GM18517 (cell line): ENCODE results near the gene GALNT13.

Experiments used
- ATAC-seq: cut with Tn5 transposase; IDR thresholded peaks from one replicate; pipeline ENCODE4 v1.9.1; 2021; ENCODE audit warnings: mild to moderate bottlenecking, moderate library complexity; ENCODE audit not compliant: unreplicated experiment

GALNT13 gene

DNA sequence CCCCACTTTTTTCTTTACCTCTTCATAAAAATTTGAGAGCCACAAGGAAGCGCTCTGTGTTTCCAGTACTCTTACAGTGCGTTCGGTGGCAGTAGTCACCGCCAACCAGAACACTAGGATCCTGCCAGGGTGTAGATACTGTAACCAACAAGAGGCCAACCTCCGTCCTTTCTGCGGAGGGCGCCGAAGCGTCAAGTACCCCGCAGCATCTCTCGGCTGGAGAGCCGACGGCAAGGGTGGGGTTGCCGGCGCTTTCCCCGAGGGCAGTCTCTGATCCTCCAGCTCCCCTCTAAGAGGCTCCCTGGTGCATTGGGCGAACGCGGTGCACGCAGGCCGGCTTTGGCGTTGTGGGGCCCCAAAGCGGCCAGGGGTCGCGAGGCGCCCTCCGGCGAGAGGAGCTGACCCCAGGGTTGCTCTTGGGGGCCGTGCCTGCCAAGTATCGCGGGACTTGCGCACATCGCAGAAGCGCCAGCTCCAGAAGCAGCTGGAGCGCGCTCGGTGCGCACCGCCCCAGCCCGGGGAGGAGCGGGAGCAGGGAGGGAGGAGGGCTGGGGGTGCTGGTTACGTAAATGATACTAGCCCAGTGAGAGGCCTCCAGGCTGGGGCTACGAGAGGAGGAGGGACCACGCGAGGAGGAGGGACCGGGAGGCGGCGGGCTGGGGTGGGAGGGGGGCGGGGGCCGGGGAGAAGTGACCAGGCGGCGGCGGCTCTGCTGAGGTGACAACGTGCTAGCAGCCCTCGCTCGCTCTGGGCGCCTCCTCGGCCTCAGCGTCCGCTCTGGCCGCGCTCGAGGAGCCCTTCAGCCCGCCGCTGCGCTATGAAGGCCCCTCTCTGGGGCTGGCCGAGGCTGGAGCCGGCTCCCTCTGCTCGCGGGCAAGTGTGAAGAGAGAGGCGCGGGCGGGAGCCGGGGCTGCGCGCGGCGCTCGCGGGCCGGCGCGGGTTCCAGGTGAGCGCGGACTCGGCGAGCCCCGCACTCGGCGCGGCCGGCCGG is at the start of gene GALNT13:
GALNT13 (plus strand) TSS at position 692 of the 991 bp plus-strand sequence.
- ATAC-seq, result no peak

DNA sequence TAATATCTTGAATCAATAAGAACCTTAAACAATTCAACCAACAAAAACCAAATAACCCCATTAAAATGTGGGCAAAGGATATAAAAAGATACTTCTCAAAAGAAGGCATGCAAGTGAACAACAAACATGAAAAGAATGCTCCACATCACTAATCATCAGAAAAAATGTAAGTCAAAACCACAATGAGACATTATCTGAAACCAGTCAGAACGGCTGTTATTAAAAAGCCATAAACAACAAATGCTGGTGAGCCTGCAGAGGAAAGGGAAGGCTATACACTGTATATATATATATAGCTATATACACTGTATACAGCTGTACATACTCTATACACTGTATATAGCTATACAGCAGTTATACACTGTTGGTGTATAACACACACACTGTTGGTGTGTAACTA is 47.8 kb upstream of the GALNT13 start:
- ATAC-seq, result no peak

DNA sequence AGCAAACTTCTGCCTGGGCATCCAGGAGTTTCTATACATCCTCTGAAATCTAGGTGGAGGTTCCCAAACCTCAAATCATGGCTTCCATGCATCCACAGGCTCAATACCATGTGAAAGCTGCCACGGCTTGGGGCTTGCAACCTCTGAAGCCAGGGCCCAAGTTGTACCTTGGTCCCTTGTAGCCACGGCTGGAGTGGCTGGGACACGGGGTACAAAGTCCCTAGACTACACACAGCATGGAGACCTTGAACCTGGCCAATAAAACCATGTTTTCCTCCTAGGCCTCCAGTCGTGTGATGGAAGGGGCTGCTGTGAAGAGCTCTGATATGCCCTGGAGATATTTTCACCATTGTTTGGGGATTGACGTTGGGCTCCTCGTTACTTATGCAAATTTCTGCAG is 43.4 kb upstream of the GALNT13 start:
- no peak for ATAC-seq

DNA sequence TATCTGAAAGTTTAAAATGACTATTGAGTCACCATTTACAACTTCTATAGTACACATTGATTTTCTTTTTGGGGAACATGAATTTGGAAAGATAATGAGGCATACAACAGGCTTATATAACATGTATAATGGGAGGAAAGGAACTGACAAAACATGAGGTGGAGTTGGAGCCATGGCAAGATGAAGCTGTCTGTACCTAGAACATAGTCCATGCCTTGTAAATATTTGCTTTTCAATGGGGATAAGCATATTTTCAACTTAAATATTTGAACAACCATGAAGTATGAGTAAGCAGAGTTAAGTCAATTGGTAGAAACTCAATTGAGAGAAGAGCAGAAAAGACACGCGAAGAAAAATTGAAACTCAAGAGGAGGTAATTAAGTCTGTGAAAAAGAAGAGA is 37.1 kb upstream of the GALNT13 start:
- no peak for ATAC-seq

DNA sequence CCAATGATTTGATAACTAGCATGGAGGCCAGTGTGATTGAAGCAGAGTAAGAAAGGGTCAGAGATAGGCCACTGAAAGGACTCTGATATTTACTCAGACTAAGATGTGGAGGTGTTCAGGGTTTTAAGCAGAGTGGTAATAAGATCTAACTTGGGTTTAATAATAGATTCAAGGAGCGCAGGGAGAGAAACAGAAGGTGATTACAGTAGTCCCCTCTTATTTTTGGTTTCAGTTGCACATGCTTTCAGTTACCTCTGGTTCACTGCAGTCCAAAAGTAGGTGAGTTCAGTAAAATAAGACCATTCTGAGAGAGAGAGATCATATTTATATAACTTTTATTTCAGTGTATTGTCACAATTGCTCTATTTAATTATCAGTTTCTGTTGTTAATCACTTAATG is 13.5 kb upstream of the GALNT13 start:
- ATAC-seq, result no peak

DNA sequence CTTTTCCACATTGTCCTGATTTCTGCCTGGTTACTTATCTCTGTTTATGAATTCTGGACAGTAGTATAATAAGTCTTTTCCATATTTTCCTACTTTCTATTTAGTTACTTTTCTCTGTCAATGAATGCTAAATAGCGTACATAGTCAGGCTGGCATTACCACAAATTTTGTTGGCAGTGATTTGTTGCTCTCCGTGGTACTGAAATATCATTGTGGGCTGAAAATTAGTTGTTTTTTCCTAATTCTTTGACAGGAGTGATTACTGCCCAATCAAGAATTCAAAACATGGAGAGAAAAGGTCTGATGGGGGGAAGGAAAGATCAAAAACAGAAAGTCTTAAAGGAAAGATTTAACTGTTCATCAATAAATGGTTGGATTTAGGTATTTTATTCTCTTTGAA is 7.7 kb upstream of the GALNT13 start:
- no peak for ATAC-seq

DNA sequence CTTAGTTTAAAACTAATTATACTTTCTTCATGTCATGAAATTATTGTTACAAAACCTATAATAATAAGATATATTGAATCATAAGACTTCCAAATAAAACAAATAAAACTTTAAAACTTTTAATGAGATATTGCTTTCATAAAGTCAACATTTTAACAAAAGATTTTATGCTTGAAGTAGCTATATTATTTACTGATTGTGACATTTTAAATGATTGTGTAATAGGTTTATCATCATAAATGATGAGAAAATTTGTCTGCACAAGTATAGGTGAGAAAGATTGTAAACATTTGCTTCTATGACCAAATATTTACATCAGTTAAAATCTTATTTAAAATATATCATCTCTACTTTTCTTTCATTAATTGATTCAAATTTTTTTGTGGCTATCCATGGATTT is 5.1 kb upstream of the GALNT13 start:
- ATAC-seq, result no peak

DNA sequence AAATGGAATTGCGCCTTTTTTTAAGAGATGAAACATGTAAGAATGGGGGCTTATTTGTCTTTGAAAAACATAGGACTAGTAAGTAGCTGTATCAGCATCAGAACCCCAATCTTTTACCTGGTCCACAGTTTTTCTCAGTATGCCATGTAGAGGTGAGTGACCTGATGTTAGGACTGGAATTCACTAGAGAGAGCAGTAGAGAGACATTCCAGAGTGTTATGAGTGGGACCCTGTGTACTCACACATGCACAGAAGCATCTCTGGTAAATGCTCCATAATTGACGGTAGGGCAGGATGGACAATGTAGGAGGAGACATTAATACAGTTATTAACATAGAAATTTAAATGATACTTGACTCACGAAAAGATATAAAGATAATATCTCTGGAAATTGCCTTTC is 1.4 kb upstream of the GALNT13 start:
- no peak for ATAC-seq

DNA sequence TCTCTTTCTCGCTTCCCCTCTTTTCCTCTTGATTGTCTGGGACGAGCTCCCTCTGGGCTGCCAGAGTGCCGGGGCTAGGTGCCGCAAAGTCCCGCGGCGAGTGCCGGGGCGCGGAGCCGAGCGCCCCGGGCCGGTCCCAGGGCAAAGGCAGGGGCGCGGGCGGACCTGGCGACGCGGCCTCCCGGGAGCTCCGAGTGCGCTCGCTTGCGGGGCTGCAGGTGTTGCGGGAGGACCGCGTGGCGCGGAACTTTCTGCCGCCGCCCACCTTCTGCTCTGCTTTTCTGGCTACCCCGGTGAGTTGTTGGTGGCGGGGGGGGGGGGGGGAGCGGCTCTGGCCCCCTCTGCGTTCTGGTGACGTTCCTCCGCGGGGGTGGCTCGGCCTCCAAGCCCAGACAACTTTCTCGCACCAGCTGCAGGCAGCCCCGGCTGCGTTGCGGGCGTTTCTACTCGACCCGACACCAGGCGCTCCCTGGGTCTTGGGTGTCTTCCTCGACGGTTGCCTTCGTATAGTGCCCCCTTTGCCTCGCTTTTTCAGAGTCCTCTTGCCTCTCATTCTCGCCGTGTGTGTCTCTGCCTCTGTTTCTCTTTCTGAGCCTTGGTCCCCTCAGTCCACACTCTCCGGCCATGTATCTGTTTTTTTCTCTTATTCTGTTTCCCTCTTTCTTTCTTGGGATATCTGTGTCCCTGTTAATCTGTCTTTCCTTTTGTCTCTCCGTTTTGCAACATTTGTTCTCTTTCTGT is 759 bp downstream of the GALNT13 start:
- ATAC-seq, result no peak

DNA sequence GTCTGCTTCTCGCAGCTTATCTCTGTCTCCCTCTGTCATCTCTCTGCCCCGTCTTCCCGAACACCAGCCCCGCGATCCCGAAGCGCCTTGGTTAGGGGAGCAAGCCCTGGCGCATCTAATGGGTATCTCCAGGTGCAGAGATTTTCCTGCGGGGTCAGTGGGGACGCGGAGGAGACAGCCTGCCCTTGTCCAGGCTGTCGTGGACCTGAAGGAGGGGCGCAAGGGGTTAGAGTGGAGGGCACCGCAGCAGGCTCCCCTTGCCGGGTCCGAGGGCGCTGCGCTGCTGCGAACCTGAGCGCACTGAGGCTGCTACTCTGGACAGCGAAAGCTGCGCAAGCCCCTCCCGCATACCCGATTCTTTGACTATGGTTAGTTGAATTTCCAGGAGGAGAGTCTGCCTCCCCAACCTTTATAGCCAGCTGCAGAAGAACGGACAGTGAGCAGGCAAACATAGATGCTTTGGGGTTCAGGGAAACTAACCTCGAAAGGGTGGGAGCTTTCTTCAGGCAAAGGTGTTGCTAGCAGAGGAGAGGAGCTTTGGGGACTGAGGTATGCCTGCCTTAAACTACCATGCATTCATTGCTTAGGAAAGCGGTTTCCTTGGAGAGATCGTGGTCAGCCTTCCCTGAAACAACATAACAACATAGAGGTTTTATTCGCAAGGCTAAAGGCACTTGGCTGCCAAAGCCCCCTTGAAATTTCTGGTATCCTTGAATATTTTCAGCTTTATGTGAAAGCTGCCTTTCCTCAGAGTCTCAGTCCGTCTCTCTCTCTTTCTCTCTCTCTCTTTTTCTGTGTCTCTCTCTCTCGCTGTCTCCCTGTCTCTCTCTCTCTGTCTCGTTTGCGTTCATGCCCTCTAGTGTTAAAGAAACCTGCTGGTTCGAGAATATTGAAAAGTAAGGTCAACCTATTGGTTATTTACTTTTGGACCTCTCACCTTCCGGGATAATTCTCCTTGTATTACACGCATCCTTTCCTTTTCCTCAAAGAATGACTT is 1.6 kb downstream of the GALNT13 start:
- ATAC-seq, result no peak

DNA sequence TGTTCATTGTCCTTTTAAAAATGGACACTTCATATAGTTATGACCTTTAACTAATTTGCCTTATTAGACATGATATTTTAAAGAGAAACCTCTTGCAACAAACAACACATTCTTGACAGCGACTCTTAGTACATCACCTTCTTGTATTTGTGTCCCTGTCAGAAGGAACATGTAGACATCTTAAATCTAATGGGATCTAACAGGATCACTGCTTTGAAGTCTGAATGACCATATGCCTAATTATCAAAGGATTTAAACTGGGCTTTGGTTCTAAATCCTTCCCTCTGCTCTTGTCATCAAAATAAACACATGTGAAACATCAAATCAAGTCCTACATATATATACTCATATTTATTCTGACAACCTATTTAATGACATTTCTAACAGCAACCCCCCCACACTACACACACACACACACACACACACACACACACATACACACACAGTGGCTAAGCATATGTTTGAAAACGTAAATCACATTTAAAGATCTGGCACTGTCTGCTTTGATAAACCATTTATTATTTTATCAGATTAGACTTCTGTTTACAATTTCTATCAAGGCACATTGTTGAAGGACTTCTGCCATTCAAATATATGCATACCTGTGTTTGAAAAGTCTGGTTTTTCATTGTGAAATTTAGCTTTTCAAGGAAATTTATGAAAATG is 4.2 kb downstream of the GALNT13 start:
- ATAC-seq, result no peak

DNA sequence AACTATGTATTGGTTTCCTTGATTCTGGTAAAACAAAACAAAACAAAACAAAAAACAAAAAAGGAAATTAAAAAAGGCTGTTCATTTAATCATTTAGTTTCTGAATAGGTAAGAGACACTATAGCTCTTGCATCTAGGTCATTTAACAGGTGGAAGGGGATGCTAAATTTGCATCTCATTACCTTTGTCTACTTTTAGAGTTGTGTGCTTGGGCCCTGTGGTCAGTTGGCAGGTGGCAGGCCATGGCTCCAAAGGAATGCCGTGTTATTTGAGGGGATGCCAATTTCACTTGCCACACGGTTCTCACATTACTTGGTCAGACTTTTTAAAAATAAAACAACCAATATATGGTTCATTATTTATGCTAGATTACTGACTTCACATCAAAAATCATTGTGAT is 9.2 kb downstream of the GALNT13 start:
- no peak for ATAC-seq

DNA sequence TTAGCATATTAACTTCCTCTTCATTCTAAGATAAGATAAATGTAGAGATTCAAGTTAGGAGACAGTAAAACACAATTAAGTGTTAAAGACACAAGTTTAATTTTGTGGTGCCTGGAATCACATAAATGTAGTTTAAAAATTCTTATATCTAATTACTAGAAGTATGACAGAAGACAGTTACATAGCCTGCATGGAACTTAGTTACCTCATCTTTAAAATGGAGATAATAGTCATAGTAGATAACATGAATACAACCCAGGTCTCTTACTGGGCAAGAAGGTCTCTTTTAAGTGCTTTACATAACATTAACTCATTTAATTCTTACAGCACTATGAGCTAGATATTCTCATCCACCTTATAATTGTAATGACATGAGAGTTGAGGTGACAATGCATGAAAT is 15.1 kb downstream of the GALNT13 start:
- ATAC-seq, result no peak

DNA sequence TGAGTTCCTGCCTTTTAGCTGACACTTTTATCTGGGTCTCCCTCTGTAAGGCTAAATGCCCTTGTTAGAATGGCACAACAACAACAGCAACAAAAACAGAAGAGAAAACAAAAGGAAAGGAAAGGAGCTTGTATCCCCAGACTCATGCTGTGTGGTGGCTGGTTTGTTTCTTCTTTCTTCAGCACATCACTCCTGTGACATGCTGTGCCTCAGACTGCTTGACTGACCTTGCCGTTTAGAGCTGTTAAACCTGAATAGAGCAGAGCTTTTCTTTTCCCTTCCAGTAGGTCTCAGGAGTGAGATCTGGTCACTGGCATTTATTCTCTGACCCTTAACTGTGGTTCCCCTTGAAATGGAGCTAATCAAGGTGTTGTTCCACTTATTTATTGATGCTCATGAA is 18.9 kb downstream of the GALNT13 start:
- ATAC-seq, result no peak

DNA sequence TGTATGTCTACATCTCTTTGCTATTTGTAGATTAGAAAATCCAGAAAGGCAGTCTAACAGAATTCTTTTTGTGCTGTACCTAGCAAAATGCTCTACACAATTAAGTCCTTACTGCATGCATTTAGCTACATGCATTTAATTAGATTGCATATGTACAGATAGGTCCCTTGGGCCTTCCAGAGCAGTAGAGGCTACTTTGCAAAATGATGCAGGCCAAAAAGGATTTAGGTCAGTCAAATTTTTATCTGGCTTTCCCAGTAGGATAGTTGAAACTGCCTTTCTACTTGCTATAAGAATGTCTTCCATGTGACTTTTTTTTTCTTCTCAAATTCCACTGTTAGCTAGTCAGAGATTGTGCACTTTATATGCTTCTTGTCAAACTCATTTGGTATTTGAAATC is 19.3 kb downstream of the GALNT13 start:
- no peak for ATAC-seq

DNA sequence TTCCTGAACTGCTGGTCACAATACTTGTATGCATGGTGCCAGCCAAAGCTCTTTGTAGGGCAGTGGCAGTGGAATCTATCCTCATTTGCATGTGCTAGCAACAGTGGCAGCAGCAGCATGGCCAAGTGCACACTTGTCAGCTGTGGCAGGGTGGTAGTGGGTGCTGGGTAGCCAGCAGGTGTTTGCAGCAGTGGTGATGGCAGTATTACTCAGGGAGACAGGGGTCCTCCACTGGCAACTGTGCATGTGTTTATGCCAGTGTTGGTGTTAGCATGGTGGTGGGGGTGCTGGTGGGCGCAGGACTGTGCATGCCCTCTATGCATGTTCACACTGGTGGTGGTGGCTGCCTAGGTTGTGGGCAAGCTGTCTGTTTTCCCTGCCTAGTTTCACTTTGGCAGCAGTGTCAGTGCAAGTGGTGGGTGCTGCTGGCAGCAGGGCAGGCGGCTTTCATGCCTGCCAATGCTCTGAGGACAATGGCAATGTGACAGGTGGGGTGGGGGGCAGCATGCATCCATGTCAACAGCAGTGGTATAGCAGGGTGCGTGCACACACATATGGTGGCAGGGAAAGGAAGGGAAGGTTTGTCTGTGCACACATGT is 41.2 kb downstream of the GALNT13 start:
- ATAC-seq, result no peak

DNA sequence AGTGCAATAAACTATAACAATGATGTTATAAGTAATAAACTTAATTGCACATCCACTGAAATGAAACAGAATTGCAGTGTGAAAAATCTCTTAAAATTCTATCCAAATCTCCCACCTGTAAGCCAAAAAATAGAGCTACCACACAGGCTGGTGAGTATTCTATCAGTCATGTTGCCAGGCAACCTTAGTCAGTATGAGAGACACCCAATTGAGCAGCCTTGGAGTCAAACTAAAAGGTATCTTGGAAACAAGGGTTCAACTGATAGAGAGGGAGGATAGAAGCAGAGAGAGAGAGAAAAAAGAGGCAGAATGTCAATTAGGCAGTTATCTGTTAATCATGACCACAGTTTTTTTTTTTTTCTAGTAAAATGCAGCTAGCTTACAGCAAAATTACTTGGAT is 45.8 kb downstream of the GALNT13 start:
- ATAC-seq, result no peak

DNA sequence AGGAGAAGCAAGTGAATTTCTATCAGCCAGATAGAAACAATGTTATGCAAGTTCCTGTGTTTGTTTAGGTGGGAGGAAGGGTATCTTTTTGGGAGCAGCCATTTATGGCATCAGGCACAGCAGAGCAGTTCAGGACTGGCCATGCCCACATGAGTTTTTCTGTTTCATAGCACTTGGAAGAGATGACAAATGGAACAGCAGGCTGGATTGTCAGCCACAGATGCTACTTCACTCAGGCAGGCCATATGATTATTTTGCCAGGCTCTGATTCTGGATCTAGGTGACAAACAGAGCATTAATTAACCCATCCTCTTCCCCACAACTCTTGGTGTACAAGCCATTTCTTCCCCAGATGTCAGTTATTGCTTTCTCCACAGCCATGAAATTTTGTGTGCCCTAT is 63.8 kb downstream of the GALNT13 start:
- no peak for ATAC-seq

DNA sequence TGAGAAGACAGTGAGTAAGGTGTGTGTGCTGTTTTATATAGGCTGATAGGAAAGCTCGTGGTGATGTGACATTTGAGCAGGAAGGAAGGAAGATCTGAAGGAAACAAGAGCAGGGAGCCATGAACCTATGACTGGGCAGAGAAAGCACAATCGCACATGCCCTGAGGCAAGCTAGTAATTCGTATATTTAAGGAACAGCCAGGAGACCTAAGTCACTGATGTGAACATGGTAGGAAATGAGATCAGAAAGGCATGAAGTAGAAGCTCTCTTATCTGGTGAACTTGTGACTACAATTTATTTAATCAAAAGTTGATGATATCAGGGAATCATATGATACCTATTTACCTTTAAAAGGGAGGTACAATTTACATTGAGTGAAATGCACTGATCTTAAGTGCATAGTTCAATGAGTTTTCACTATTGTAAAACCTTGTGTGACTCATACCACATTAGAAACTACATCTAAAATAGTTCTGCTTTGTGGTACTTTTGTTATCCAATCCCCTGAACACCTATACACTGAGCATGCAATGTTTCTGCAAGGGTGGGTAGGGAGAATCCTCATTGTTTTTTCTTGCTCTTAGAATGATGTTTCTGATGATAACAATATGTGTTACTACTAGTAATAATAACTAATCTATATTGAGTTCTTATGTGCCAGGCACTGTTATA is 67.5 kb downstream of the GALNT13 start:
- ATAC-seq, result no peak
